Muscle layer of duodenum (tissue), 2 donors: ENCODE measurements around the gene GNG10.

Source experiments
- H3K27ac ChIP-seq: one replicate; pipeline ENCODE4 v1.7.0; 2013; ENCODE audit warnings: mild to moderate bottlenecking, low read length
- H3K27me3 ChIP-seq: one replicate; pipeline ENCODE4 v1.7.0; 2013; ENCODE audit warnings: low read depth, mild to moderate bottlenecking, control low read depth, low read length
- H3K36me3 ChIP-seq, 2 donors: one replicate each; pipeline ENCODE4 v1.7.0; 2013; ENCODE audit warnings: low read length in 2 of 2, control low read depth in 1 of 2, mild to moderate bottlenecking in 1 of 2; ENCODE audit not compliant: insufficient read depth in 2 of 2, control insufficient read depth in 1 of 2
- H3K4me1 ChIP-seq, 2 donors: one replicate each; pipeline ENCODE4 v1.7.0; 2013; ENCODE audit warnings: low read length in 2 of 2, mild to moderate bottlenecking in 2 of 2, control low read depth in 1 of 2, moderate library complexity in 1 of 2; ENCODE audit not compliant: insufficient read depth in 2 of 2, control insufficient read depth in 1 of 2
- H3K4me3 ChIP-seq, 2 donors: one replicate each; pipeline ENCODE4 v1.7.0; 2013; ENCODE audit warnings: low read length in 2 of 2, low read depth in 1 of 2, mild to moderate bottlenecking in 1 of 2
- H3K9me3 ChIP-seq, 2 donors: one replicate each; pipeline ENCODE4 v1.7.0; 2013; ENCODE audit warnings: low read length in 2 of 2, control low read depth in 1 of 2, mild to moderate bottlenecking in 1 of 2; ENCODE audit not compliant: control insufficient read depth in 1 of 2
- donor health status: healthy.

The GNG10 gene

GRCh38 chr9:111631214-111631971, 30.0 kb upstream of the GNG10 start, which contains the start of gene DNAJC25:
TSS of gene DNAJC25 (plus strand) at chr9:111631334. CDS start at chr9:111631408, 74 bp downstream.
- no peaks in the 10 kb centered on the region for H3K27me3 ChIP-seq
- H3K4me3 ChIP-seq = peak within 1 kb of the TSS; percentile 91 to 92
- H3K27ac ChIP-seq = peak within 1 kb of the TSS; percentile 81
- no peaks in the 10 kb centered on the region for H3K9me3 ChIP-seq
- H3K4me1 ChIP-seq = peaks cover 4 to 21% of the 10 kb centered on the region in 2 donors
- H3K36me3 ChIP-seq = no peaks in the 10 kb centered on the region

DNA sequence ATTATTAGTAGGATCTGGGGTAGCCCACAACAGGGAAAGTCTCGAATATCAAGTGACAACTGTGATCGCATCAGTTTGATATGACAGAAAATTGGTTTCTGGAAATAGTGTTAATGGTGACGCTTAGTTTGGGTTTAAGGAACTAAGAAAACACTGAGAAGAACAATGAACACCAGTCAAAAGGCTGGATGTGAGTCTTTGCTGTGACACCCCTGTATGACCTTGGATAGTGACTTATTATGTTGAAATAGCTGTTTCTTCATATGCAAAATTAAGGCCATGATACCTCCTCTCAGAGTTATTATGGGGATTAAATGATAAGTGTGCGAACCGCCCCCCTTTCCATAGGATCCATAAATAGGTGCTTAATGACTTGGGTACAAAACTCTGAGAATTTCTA, 29.3 kb upstream of the GNG10 start:
- Histone ChIP-seq H3K27me3 (no peaks in the 10 kb centered on the region), H3K9me3 (no peaks in the 10 kb centered on the region), H3K27ac (peak overlapping the region; percentile 81), H3K36me3 (no peaks in the 10 kb centered on the region), H3K4me1 (peaks cover 4 to 21% of the 10 kb centered on the region in 2 donors), H3K4me3 (peak overlapping the region; percentile 91 to 92)

DNA sequence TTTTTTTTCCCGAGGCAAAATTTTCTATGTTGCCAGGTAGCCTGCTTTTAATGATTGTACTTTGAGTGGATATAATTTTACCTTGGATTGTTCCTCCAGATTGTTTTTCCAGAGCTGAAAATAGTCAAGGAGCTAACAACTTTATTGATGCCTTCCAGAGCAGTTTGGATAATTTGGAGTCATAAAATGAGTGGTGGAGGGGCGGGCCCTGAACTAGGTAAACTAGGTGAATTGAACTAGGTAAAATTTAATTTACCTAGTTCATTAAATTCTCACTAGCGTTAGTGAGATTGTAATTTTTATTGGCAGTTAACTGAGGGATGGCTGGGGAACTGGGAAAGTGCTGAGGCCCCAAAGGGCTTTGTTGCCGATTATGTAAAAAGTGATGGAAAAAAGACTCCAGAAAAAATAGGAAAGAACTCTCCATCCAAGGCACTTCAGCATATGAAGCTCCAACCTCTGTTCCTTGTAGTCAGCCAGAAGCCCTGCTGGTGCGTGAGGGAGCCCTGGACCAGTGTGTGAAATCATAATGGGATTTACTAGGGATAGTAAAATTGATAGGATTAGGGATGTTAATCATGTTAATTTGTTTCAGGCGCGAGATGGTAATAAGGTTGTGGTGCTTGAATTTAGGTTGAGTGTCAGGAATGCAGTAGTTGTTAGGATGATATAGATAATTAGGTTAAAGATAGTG, 28.6 kb upstream of the GNG10 start:
- H3K4me1 ChIP-seq = peaks cover 4 to 21% of the 10 kb centered on the region in 2 donors
- H3K4me3 ChIP-seq = peak overlapping the region in 1 of 2 donors; percentile 91
- no peak overlapping the region for H3K27ac ChIP-seq
- H3K27me3 ChIP-seq = no peaks in the 10 kb centered on the region
- no peaks in the 10 kb centered on the region for H3K9me3 ChIP-seq
- no peaks in the 10 kb centered on the region for H3K36me3 ChIP-seq

GRCh38 chr9:111633389-111633736, 28.0 kb upstream of the GNG10 start:
- H3K9me3 ChIP-seq = no peaks in the 10 kb centered on the region
- no peaks in the 10 kb centered on the region for H3K27me3 ChIP-seq
- no peak overlapping the region for H3K27ac ChIP-seq
- H3K36me3 ChIP-seq = no peaks in the 10 kb centered on the region
- no peak overlapping the region for H3K4me3 ChIP-seq
- peaks cover 4 to 21% of the 10 kb centered on the region in 2 donors for H3K4me1 ChIP-seq

DNA sequence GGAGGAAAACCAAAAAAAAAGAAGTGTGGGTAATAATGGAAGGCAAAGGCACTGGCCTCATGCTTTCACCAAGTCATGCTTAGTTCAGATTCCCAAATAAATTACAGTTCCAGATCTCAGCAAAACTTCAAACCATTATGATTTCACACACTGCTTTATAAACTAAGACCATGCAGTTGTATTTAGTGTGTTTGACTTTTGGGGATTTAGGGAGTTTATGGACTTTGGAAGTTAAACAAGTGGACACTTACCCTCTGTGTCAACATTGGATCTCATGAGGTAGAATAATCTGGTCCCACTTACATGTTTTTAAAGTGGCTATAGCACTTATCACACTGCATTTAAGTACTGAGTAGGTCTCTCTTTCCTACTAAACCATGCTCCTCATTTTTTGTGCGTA, 26.5 kb upstream of the GNG10 start:
- Histone ChIP-seq H3K9me3 (no peaks in the 10 kb centered on the region), H3K4me1 (peaks cover 4 to 21% of the 10 kb centered on the region in 2 donors), H3K27ac (no peak overlapping the region), H3K36me3 (no peaks in the 10 kb centered on the region), H3K4me3 (no peak overlapping the region), H3K27me3 (no peaks in the 10 kb centered on the region)

- Histone ChIP-seq H3K27ac (no peak overlapping the region), H3K4me3 (no peak overlapping the region), H3K4me1 (peaks cover 0 to 8% of the 10 kb centered on the region in 2 donors), H3K36me3 (no peaks in the 10 kb centered on the region), H3K9me3 (no peaks in the 10 kb centered on the region), H3K27me3 (no peaks in the 10 kb centered on the region)
These were observed 23.9 kb upstream of the GNG10 start for GRCh38 chr9:111637421-111637950.

- no peaks in the 10 kb centered on the region for H3K27me3 ChIP-seq
- no peak overlapping the region for H3K4me3 ChIP-seq
- H3K4me1 ChIP-seq = no peaks in the 10 kb centered on the region
- peaks cover 0 to 9% of the 10 kb centered on the region in 2 donors for H3K36me3 ChIP-seq
- H3K9me3 ChIP-seq = no peaks in the 10 kb centered on the region
- no peak overlapping the region for H3K27ac ChIP-seq
These were observed 17.1 kb upstream of the GNG10 start for GRCh38 chr9:111644195-111644772.

DNA sequence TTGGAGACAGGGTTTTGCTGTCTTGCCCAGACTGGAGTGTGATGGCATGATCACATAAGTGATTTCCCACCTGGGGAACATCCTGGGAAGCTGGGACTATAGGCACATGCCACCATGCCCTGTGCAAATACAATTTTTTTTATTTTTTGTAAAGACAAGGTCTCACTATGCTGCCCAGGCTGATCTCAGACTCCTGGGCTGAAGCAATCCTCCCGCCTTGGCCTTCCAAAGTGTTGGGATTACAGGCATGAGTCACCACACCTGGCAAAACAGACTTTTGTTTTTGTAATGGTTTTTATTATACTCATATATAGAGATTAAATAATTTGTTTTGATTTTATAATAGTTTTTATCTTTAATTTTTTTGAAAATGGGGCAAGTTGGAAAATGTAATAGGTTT, 15.6 kb upstream of the GNG10 start:
- H3K36me3 ChIP-seq = peaks cover 0 to 15% of the 10 kb centered on the region in 2 donors
- no peaks in the 10 kb centered on the region for H3K9me3 ChIP-seq

DNA sequence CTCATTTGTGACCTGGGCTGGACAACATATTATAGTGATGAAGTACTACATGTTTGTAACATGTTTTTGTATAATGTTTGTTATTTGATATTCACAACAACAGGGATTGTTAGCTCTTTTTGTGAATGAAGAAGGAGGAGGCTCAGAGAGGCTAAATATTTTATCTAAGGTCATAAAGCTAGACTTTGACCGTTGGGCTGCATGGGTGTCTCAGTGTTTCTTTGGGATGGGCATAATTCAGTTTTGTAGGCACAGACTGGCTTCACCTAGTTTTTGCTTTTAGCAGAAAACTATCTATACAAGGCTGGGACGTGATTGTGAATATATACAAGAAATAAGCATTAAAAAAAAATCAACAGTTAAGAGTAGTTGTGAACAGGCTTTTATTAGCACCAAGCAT, 15.0 kb upstream of the GNG10 start:
- no peaks in the 10 kb centered on the region for H3K27me3 ChIP-seq
- H3K4me1 ChIP-seq = no peaks in the 10 kb centered on the region
- peaks cover 0 to 15% of the 10 kb centered on the region in 2 donors for H3K36me3 ChIP-seq
- no peak overlapping the region for H3K4me3 ChIP-seq
- H3K27ac ChIP-seq = no peak overlapping the region
- H3K9me3 ChIP-seq = no peaks in the 10 kb centered on the region

More for the DNA sequence above, 15.6 kb upstream of the GNG10 start:
- H3K4me1 ChIP-seq = no peaks in the 10 kb centered on the region
- H3K27me3 ChIP-seq = no peaks in the 10 kb centered on the region
- H3K4me3 ChIP-seq = no peak overlapping the region
- H3K27ac ChIP-seq = no peak overlapping the region

GRCh38 chr9:111648066-111648465, 13.3 kb upstream of the GNG10 start:
- H3K4me3 ChIP-seq = no peak overlapping the region
- H3K4me1 ChIP-seq = no peaks in the 10 kb centered on the region
- no peak overlapping the region for H3K27ac ChIP-seq
- H3K27me3 ChIP-seq = no peaks in the 10 kb centered on the region
- H3K36me3 ChIP-seq = peaks cover 0 to 17% of the 10 kb centered on the region in 2 donors
- no peaks in the 10 kb centered on the region for H3K9me3 ChIP-seq

DNA sequence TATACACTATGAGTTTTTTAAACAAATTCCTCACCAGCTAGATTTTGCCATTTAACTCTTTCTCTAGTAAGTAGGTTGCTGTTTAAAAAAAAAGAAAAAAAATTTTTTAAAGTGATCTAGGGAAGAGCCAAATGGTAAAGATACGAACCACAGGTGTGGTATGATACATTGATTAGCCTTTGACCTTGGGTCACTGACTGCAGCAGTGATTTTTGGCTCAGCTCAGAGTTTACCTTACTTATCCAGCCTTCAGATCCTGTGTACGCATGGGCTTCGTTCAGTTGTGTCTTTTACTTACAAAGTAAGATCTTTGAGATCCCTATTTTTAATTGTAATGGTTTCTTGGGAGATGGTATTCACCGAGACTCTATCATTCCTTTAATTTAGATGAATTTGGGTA, 12.4 kb upstream of the GNG10 start:
- Histone ChIP-seq H3K4me1 (no peaks in the 10 kb centered on the region), H3K36me3 (peaks cover 4 to 25% of the 10 kb centered on the region in 2 donors), H3K9me3 (no peaks in the 10 kb centered on the region), H3K4me3 (no peak overlapping the region), H3K27ac (no peak overlapping the region), H3K27me3 (no peaks in the 10 kb centered on the region)
